Stimulated activated CD4-positive, alpha-beta T cell treated with anti-CD3 and anti-CD28 coated beads, Interleukin-2, amount 100 ng/mL, for 24 hours (primary cell): Measurements from ENCODE around the gene ZNF787.
"Not testable (repeated sequence)": the region's sequence is repeated elsewhere in the genome, so short reads cannot be mapped to it uniquely, and the experiment has no call there.

ENCODE experiments used
- DNase-seq, 2 donors: peaks; one replicate each; pipeline ENCODE4 v3.0.0-alpha.2; 2020

Gene ZNF787

DNA sequence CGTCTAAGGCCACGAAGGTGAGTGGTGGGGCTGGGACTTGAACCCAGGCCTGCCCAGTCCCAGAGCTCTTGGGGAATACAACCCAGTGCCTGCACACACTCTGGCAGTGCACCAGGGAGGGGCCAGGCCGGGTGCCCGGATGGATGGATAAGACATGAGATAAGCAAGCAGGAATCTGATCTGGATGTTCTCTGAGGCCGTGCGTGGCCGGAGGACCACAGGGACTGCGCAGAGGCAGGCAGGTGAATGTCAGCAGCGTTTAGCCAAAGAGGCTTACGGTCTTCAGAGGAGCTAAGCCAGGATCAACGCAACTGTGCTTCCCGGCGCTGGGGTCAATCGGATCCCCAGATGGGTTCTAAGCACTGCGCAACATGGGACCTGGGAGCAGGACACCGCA lies 1.5 kb downstream of the ZNF787 start:
- no peak for DNase-seq

GRCh38 chr19:56118666-56119581 lies 2.2 kb downstream of the ZNF787 start:
- no peak for DNase-seq

- no peak for DNase-seq
Measured at GRCh38 chr19:56117889-56118288, 3.2 kb downstream of the ZNF787 start.

GRCh38 chr19:56117376-56117884 lies 3.7 kb downstream of the ZNF787 start:
- DNase-seq, result no peak

DNA sequence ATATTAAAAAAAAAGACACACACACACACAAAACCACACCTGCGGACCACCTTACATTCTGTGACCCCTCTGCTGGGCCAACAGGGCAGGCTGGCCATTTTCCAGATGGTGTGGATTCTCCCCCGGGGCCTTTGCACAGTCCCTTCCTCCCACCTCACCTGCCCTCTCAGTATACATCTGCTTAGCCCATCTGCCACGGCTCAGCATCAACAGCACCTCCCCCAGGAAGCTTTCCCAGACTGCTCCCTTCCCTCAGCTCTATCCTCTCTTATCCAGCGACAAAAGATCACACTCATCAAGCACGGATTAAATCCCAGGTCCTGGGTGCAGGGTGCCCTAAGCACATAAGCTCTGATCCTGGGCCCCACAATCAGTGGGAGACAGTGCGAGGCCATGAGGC lies 4.5 kb downstream of the ZNF787 start:
- no peak for DNase-seq

DNA sequence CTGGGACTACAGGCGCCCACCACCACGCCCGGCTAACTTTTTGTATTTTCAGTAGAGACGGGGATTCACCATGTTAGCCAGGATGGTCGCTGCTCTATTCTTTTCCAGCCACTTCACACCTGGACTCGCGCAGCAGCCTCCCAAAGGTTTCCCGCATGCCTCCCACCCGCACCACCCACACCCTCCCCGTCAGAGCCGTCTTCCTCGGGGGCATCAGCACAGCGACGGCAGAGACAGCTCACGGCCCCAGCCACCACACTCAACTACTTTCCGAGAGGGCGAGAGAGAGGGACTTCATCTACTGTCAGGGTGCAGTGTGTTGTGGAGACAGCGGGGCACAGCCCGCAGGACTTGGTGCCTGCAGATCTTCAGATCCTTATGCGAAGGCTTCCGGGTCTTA lies 5.6 kb downstream of the ZNF787 start:
- no peak for DNase-seq

DNA sequence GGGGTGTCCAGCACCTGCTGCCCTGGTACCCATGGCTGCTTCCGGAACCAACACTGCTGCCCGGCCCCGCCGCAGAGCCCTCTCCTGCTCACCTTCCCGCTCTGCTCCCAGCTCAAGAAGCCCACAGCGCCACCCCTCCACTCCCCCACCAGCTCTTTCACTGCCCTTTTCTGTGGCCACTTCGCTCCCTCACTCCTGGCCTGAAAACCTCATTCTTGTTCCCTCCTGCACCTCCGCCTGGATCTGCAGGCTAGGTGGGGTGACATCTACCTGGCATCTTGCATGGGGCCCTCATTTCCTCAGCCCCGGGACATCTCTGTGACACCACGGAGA lies 6.4 kb downstream of the ZNF787 start:
- no peak for DNase-seq

GRCh38 chr19:56114051-56114777 lies 6.9 kb downstream of the ZNF787 start:
- no peak for DNase-seq

DNA sequence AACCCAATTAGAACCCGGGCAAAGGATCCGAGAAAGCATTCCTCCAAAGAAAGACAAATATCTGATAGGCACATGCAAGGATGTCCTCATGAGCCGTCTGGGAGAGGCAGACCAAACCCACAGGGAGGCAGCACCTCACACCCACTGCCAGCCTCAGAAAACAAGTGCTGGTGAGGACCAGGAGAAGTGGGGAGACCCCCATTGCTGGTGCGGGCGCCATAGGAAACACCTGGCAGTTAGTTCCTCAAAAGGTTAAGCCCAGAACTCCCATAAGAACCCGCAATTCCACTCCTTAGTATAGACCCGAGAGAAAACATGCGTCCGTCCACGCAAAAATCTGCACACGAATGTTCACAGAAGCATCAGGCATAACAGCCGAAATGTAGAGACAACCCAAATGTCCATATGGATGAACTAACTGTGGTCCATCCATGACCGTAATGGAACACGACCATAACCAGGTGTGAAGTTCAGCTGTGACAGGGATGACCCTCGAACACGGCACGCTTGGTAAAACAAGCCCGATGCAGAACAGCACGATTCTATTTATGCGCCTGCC lies 7.9 kb downstream of the ZNF787 start:
- no peak for DNase-seq

DNA sequence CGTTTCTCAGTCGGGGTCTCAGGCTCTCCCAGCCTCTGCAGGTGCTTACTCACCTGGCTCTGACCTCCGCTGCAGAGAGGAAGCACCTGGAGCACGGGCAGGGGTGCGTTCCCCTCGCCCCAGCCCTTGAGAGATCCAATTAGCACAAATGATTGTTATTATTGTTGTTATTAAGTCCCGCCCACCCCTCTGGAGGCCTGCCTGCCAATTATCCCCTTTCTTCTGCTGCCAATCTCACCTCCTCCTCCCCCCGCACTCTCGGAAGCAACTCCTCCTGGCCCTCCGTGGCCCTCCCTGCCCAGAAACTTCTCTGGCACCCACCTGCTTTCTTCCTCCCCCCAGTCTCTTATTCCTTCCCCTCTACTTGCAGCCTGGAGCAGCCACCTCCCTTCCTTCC lies 8.8 kb downstream of the ZNF787 start:
- no peak for DNase-seq

GRCh38 chr19:56111601-56112312 lies 9.3 kb downstream of the ZNF787 start:
- DNase-seq, result peak; percentile 33 to 49

DNA sequence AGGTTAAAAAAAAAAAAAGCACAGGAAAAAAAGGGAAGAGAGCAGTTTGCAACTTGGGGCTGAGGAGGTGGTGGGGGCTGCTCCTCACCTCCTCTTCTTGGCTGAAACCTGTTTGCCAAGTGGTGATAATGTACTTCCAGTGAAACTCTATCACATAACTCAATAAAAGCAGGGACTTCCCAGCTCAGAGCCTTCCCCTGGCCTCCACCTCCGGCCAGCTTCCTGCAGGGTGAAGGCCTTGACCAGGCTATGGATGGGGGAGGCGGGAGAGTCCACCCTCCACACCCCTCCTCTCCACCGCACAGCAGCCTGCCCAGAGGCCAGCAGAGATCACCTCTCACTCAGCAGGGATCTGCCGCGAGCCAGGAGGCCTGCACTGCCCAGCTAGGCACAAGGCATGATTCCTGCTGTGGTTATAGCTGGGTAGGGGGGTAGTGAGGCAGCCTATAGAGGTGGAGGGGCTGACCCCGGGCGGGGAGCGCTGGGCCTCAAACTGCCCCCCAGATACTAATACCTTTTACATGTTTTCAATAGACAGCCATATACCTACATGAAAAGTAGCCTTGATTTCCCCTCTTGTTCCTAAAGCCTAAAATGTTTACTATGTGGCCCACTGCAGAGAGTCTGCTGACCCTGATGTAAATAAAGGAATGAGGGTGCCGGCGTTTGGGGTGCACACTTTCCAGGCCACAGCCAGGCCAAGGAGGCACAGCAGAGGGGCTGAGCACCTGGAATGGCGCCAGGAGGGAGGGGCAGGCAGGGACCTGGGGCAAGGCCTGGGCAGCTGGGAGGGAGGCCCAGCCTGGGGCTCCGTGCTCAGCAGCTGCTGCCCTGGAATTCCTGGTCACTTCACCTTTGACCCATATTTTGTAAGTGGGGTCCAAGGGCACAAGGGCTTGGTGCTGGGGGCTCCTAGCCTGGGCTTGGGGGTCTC lies 10.3 kb downstream of the ZNF787 start:
- no peak for DNase-seq

- DNase-seq, result no peak
Measured at GRCh38 chr19:56109226-56109625, 11.9 kb downstream of the ZNF787 start.

DNA sequence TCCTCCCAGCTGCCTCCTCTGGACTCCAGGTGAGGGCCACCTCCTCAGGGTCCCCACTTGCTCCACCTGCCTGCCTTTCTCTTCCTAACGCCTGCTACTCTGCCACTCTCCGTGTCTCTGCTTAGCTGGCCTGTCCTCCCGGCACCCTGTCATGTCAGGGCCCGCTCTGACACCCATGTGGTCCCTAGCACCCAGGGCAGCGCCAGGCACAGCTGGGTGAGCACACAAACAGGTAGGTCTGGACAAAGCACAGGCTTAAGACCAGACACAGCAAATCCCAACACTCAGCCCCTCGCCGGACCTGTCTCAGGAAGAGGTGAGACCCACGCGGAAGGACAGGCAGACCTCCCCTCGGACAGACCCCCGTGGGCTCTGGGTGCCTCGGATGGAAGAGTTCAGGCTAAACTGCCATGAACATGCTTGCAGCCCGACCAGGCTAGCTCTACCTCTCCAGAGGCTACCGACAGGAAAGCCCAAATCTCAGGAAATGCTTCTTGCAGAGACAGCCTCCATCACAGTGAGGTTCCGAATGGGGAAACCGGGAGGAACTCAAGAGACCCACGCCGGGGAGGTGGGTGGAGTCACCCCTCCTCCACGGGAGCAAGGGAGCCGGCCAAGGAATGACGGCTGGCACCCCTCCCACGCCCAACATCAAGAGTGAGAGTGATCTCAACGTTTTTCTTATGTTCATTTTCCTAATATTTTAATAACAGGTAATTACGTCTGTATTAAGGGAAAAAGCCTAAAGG lies 12.5 kb downstream of the ZNF787 start:
- no peak for DNase-seq

DNA sequence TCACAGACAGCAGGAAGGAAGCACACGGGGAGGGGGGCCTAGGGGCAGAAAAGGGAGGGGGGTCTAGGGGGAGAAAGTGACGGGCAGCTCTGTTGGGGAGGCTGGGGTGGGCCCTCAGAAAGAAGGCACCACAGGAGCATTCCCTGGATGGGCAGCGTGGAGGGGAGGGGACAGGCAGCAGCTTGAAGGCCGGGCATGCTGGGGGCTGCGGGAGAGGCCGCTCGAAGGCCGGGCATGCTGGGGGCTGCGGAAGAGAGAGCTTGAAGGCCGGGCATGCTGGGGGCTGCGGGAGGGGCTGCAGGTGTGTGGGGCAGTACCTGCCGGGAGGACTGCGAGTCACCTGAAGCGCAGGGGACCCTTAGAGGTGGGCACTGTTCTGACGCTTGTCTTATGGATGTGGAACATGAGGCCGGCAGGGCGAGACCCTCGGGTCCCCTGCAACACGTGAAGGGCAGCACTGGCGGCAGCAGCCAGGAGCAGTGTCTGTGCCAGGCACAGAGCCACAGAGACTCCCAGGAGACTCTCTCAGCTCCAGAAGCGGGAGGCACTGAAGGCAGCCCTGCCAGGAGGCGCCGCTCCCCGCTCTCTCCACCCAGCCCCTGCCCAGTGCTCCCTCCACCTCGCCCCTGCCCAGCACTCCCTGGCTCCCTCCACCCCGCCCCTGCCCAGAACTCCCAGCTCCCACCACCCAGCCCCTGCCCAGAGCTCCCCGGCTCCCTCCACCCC lies 13.3 kb downstream of the ZNF787 start:
- no peak for DNase-seq

GRCh38 chr19:56106993-56107392 lies 14.1 kb downstream of the ZNF787 start:
- DNase-seq, result no peak

GRCh38 chr19:56106397-56106849 lies 14.7 kb downstream of the ZNF787 start:
- DNase-seq, result no peak

DNA sequence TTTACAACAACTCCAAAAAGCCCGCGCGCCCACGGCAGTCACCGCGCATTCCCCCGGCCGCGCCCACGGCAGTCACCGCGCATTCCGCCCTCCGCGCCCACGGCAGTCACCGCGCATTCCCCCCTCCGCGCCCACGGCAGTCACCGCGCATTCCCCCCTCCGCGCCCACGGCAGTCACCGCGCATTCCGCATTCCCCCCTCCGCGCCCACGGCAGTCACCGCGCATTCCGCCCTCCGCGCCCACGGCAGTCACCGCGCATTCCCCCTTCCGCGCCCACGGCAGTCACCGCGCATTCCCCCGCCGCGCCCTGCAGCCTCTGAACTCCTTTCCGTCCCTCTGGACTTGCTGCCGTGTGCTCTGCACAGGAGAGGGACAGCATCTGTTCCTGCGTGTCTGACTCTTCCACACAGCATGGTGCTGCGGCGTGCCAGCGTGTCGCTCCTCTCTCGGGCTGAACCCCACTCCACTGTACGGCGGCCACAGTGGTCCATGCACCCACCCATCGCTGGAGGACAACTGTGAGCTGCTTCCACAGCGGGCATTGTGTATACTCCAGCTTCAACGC lies 15.2 kb downstream of the ZNF787 start:
- not testable (repeated sequence) for DNase-seq

- peak; percentile 51 to 59 for DNase-seq
Measured at GRCh38 chr19:56105090-56105701, 15.9 kb downstream of the ZNF787 start.

- DNase-seq, result no peak
Measured at GRCh38 chr19:56104423-56104822, 16.7 kb downstream of the ZNF787 start.
